HepG2 (cell line): Measurements from ENCODE around the gene BAG3. TPM values are rescaled to one million over a fixed set of nuclear protein-coding genes. Genes with fewer than 3 reads are reported as not detected.

Experiments
- HIC2 ChIP-seq: sonication (generic); formaldehyde crosslinking; IDR thresholded peaks from 2 replicates; pipeline ENCODE4 v1.9.0; 2022; ENCODE audit warnings: low read depth, missing genetic modification reagents
- HOXD1 ChIP-seq: sonication (generic); formaldehyde crosslinking; IDR thresholded peaks from 2 replicates; pipeline ENCODE4 v1.5.0; 2020; ENCODE audit warnings: missing genetic modification reagents
- IKZF4 ChIP-seq: sonication (generic); formaldehyde crosslinking; IDR thresholded peaks from 2 replicates; pipeline ENCODE4 v1.5.1; 2020; ENCODE audit warnings: borderline replicate concordance, mild to moderate bottlenecking, low read depth, missing genetic modification reagents; ENCODE audit errors: not compliant biosample characterization
- IKZF5 ChIP-seq: IDR thresholded peaks from 2 replicates; pipeline ENCODE4 v1.6.1; 2018; ENCODE audit warnings: missing genetic modification reagents, mild to moderate bottlenecking, missing compliant biosample characterization
- IRF9 ChIP-seq: sonication (generic); formaldehyde crosslinking; IDR thresholded peaks from 2 replicates; pipeline ENCODE4 v1.8.0; 2022; ENCODE audit warnings: missing genetic modification reagents, mild to moderate bottlenecking, borderline replicate concordance
- MAFK ChIP-seq, 2 experiments: IDR thresholded peaks in 1 of 2; conservative IDR thresholded peaks in 1 of 2; 2 replicates each; pipeline ENCODE4 v1.6.1; 2011; ENCODE audit warnings: improper control_type of control experiment in 2 of 2, low read length in 2 of 2
- NR2F6 ChIP-seq, 2 experiments: IDR thresholded peaks; 2 replicates each; pipeline ENCODE4 v1.6.1; 2016; ENCODE audit warnings: antibody characterized with exemption in 1 of 2, mild to moderate bottlenecking in 1 of 2
- RBFOX2 ChIP-seq: fragments of 200-400 bp; formaldehyde crosslinking; IDR thresholded peaks from 2 replicates; pipeline ENCODE4 v1.6.1; 2017; ENCODE audit warnings: low read depth, mild to moderate bottlenecking, low read length
- ZBTB20 ChIP-seq: sonication (generic); formaldehyde crosslinking; IDR thresholded peaks from 2 replicates; pipeline ENCODE4 v1.8.1; 2023; ENCODE audit warnings: missing genetic modification reagents, low read depth, mild to moderate bottlenecking, borderline replicate concordance
- ZBTB38 ChIP-seq: sonication (generic); formaldehyde crosslinking; IDR thresholded peaks from 2 replicates; pipeline ENCODE4 v1.5.1; 2020; ENCODE audit warnings: mild to moderate bottlenecking, missing genetic modification reagents
- ZFP36 ChIP-seq: fragments of 150-350 bp; IDR thresholded peaks from 2 replicates; pipeline ENCODE4 v1.6.1; 2018; ENCODE audit warnings: borderline replicate concordance, low read length, low read depth; ENCODE audit not compliant: partially characterized antibody
- ZNF18 ChIP-seq: sonication (generic); formaldehyde crosslinking; IDR thresholded peaks from 2 replicates; pipeline ENCODE4 v1.8.0; 2022; ENCODE audit warnings: mild to moderate bottlenecking, missing genetic modification reagents; ENCODE audit not compliant: insufficient replicate concordance
- ZNF556 ChIP-seq: sonication (generic); formaldehyde crosslinking; IDR thresholded peaks from 2 replicates; pipeline ENCODE4 v1.4.0; 2020; ENCODE audit warnings: mild to moderate bottlenecking, missing genetic modification reagents, borderline replicate concordance
- ZNF564 ChIP-seq: sonication (generic); formaldehyde crosslinking; IDR thresholded peaks from 2 replicates; pipeline ENCODE4 v1.8.1; 2023; ENCODE audit warnings: mild to moderate bottlenecking, missing genetic modification reagents
- polyA plus RNA-seq, 8 experiments: library from polyadenylated mRNA; depleted of rRNA in 3 of 8; stranded (reverse) in 7 of 8; unstranded in 1 of 8; fragments of >200 nt; fragmentation: Illumina TruSeq in 4 of 8; extraction: Trizol in 4 of 8; gene quantifications; 2 replicates each; pipeline versions ENCODE4 v1.2.1 to v1.2.3, GENCODE V29; 2011 to 2016; ENCODE audit warnings: low read depth in 4 of 8, missing spikeins in 1 of 8, mixed read lengths in 1 of 8; ENCODE audit not compliant: insufficient read depth in 1 of 8
- total RNA-seq, 5 experiments: library from RNA; depleted of rRNA; stranded (reverse); fragments of >200 nt; fragmentation: Illumina TruSeq; extraction: Trizol; gene quantifications; 2 replicates each; pipeline ENCODE4 v1.2.3, GENCODE V29; 2016; ENCODE audit warnings: low read depth in 1 of 5
- TF ChIP-seq, protein P1 (sequence below): fragments of 450-650 bp; IDR thresholded peaks from 2 replicates; pipeline ENCODE4 v1.6.1; 2016
- TF ChIP-seq, protein P2 (sequence below): sonication (generic); formaldehyde crosslinking; conservative IDR thresholded peaks from 2 replicates; pipeline ENCODE4 v1.8.0; 2022; ENCODE audit warnings: mild to moderate bottlenecking, moderate library complexity, missing genetic modification reagents
- TF ChIP-seq, protein P3 (sequence below): IDR thresholded peaks from 2 replicates; pipeline ENCODE4 v1.6.1; 2016; ENCODE audit warnings: missing compliant biosample characterization, missing genetic modification reagents, borderline replicate concordance

The BAG3 gene
- total and polyA plus RNA-seq, 2 of the 13 experiments (the other 11 are each of a cell fraction or from before 2014, with no cell fraction given): 2.9 to 6.7 TPM

DNA sequence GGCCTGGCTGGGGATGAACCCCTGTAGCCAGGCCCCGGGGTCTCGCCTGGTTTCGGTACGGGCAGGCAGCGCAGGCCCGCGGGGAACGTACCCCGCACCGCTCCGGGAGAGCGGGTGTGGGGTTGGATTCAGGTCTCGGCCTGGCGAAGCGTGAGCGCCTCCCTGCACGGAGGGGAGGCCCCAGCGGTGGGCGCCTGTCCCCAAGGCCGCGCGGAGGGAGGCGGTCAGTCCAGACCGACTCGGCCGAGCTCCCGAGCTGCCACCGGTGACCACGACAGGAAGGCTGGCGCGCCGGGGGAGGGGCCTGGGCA lies 74.3 kb downstream of the BAG3 start (continued):
- TF ChIP-seq IRF9 (CRISPR knock-in tag) (peak; percentile 83; the same call in 1 of the 2 replicates), IKZF5 (CRISPR knock-in tag) (peak; percentile 46; the same call in 1 of the 2 replicates), ZNF564 (CRISPR knock-in tag) (peak; percentile 65), HOXD1 (CRISPR knock-in tag) (no peak), ZNF556 (CRISPR knock-in tag) (peak; percentile 35; the same call in 1 of the 2 replicates), ZBTB38 (CRISPR knock-in tag) (peak; percentile 55; the same call in 1 of the 2 replicates), HIC2 (peak; percentile 51; the same call in 1 of the 2 replicates), ZNF18 (CRISPR knock-in tag) (peak; percentile 41), MAFK (conservative IDR thresholded peaks at IDR 0.05 in 1 of 2, IDR thresholded peaks at IDR 0.05 in 1 of 2; ENCODE audit: low read length in 2 of 2) (no peak), NR2F6 (IDR thresholded peaks at IDR 0.05) (no peak), NR2F6 (CRISPR knock-in tag; IDR thresholded peaks at IDR 0.05) (peak; percentile 57; the same call in 1 of the 2 replicates), RBFOX2 (peak; percentile 98), IKZF4 (CRISPR knock-in tag) (no peak), ZBTB20 (CRISPR knock-in tag) (peak; percentile 26; the same call in 1 of the 2 replicates), ZFP36 (no peak)
- TF ChIP-seq, protein P1, sequence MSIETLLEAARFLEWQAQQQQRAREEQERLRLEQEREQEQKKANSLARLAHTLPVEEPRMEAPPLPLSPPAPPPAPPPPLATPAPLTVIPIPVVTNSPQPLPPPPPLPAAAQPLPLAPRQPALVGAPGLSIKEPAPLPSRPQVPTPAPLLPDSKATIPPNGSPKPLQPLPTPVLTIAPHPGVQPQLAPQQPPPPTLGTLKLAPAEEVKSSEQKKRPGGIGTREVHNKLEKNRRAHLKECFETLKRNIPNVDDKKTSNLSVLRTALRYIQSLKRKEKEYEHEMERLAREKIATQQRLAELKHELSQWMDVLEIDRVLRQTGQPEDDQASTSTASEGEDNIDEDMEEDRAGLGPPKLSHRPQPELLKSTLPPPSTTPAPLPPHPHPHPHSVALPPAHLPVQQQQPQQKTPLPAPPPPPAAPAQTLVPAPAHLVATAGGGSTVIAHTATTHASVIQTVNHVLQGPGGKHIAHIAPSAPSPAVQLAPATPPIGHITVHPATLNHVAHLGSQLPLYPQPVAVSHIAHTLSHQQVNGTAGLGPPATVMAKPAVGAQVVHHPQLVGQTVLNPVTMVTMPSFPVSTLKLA: no peak
- TF ChIP-seq, protein P2, sequence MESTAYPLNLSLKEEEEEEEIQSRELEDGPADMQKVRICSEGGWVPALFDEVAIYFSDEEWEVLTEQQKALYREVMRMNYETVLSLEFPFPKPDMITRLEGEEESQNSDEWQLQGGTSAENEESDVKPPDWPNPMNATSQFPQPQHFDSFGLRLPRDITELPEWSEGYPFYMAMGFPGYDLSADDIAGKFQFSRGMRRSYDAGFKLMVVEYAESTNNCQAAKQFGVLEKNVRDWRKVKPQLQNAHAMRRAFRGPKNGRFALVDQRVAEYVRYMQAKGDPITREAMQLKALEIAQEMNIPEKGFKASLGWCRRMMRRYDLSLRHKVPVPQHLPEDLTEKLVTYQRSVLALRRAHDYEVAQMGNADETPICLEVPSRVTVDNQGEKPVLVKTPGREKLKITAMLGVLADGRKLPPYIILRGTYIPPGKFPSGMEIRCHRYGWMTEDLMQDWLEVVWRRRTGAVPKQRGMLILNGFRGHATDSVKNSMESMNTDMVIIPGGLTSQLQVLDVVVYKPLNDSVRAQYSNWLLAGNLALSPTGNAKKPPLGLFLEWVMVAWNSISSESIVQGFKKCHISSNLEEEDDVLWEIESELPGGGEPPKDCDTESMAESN: peak; percentile 75; the same call in 1 of the 2 replicates
- TF ChIP-seq, protein P3, sequence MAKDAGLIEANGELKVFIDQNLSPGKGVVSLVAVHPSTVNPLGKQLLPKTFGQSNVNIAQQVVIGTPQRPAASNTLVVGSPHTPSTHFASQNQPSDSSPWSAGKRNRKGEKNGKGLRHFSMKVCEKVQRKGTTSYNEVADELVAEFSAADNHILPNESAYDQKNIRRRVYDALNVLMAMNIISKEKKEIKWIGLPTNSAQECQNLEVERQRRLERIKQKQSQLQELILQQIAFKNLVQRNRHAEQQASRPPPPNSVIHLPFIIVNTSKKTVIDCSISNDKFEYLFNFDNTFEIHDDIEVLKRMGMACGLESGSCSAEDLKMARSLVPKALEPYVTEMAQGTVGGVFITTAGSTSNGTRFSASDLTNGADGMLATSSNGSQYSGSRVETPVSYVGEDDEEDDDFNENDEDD (CRISPR knock-in tag): peak; percentile 36; the same call in 1 of the 2 replicates
